Activated CD4-positive, CD25-positive, alpha-beta regulatory T cell (primary cell): ENCODE results near the gene VSIG10.
A peak's percentile ranks its signal among the peaks of the same experiment; 100 is the strongest.
"Not testable (repeated sequence)": the region's sequence is repeated elsewhere in the genome, so short reads cannot be mapped to it uniquely, and the experiment has no call there.

ENCODE experiments used
- DNase-seq, 4 experiments: peaks; one replicate each; lab custom pipeline; 2025; lab: John Stamatoyannopoulos, UW

The VSIG10 gene

DNA sequence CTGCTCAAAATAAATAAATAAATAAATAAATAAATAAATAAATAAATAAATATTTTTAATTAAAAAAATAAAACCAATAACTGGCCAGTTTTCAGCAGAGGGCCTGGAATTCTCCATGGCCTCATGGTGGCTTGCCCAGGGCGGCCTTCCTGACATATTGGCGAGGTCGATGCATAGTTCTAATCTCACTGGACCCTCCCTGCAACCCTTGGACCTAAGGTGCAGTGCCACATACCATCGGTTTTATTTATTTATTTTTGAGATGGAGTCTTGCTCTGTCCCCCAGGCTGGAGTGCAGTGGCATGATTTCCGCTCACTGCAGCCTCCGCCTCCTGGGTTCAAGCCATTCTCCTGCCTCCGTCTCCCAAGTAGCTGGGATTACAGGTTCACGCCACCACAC, 3.9 kb upstream of the VSIG10 start:
- no peak for DNase-seq

- DNase-seq = no peak
Measured at GRCh38 chr12:118107011-118107410, 3.2 kb upstream of the VSIG10 start.

DNA sequence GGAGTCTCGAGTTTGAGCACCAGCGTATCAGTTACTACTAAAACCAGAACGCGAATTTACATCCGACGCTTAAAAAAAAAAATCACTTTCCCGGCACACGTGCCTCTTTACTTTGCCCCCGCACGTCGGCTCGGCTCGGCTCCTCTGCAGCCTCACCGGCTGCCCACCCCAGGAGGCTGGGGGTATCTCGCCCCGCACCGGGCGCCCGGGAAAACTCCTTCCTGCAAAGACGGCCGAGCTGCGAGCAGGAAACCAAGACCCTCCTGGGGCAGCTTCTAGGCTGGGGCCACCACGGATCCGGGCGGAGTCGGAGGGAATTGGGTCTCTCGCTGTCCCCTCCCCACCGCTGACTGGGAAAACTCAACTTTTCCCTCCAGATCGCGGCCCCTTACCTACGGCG, 610 bp downstream of the VSIG10 start:
- DNase-seq = no peak

DNA sequence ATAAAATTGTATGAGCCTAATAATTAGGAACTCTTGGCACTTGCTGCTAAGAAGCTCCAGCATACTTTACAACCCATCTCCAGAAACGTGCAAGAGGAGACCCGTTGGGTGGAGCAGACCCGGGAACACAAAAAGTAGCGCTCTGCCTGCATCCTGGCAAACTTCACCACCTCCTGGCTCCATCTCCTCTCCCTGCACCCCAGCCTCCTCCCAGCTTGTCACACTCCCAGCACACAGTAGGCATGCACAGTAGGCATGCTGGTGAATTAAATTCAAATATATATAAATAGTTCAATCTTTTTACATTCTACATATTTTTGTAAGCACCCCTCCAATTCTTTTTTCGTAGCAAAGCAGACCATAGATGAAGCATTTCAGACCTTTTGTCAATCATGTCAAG, 1.2 kb downstream of the VSIG10 start:
- no peak for DNase-seq

- no peak for DNase-seq
Measured at GRCh38 chr12:118102070-118102469, 1.7 kb downstream of the VSIG10 start.

DNA sequence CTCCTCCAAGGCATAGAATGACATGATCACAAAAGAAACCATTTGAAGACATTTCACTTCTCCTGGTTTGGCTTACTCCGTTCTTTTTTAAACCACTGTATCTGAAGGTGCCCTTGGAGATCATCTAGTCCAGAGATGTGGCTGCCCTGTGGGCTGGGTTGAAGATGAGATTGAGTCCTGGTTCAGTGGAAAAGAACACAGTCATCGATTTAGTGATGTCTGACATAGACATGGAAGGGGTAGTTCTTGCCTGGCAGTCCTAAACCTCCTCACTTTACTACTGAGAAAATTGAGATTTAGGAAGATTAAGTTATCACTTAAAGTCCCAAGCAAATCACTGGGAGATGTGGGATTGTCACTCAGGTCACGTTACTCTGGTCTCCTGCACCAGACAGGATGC, 2.8 kb downstream of the VSIG10 start:
- DNase-seq = no peak

GRCh38 chr12:118098911-118099671, 4.7 kb downstream of the VSIG10 start:
- DNase-seq = no peak

- DNase-seq = no peak
Measured at GRCh38 chr12:118098401-118098800, 5.4 kb downstream of the VSIG10 start.

- DNase-seq = no peak
Measured at GRCh38 chr12:118094039-118094438, 9.8 kb downstream of the VSIG10 start.

DNA sequence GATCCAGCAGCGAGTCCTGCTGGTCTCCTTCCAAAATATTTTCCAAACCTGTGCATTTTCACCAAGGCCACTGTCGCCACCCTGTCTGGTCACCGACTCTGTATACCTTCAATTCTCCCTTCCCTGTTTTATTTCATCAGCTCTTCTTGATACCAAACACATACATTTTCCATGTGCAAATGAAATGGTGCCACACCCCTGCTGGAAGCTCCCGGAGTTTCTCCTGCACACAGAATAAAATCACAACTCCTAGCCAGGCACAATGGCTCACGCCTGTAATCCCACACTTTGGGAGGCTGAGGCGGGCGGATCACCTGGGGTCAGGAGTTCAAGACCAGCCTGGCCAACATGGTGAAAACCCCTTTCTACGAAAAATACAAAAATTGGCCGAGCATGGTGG, 14.0 kb downstream of the VSIG10 start:
- no peak for DNase-seq

- no peak for DNase-seq
Measured at GRCh38 chr12:118082161-118082560, 21.6 kb downstream of the VSIG10 start.

GRCh38 chr12:118081521-118081920, 22.3 kb downstream of the VSIG10 start:
- not testable (repeated sequence) for DNase-seq

- DNase-seq = no peak
Measured at GRCh38 chr12:118073768-118074167, 30.0 kb downstream of the VSIG10 start.

GRCh38 chr12:118070650-118071049, 33.2 kb downstream of the VSIG10 start:
- no peak for DNase-seq

DNA sequence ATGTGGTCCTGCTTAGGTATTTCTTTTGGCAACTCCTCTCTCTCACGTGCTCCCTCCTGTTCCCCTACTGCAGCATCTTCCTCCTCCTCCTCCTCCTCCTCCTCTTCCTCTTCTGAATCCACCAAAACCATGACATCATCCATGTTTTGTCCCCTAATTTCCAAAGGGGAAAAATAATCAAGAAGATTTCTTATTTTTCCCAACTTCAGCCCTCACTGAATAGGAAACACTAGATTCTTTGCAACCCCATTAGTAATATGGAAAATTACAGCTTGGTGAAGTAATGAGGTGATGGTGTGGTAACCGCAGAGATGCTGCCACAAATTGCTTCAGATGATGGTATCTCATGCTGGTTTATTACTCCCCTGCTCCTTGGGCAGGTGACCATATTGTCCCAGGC, 35.4 kb downstream of the VSIG10 start:
- DNase-seq = no peak

GRCh38 chr12:118065380-118065779, 38.4 kb downstream of the VSIG10 start:
- no peak for DNase-seq

GRCh38 chr12:118064608-118065007, 39.2 kb downstream of the VSIG10 start:
- DNase-seq = no peak

- no peak for DNase-seq
Measured at GRCh38 chr12:118063576-118064391, 40.0 kb downstream of the VSIG10 start.

- no peak for DNase-seq
Measured at GRCh38 chr12:118061873-118062843, 41.7 kb downstream of the VSIG10 start.

- peak; percentile 8 to 39 (median 26) for DNase-seq
Measured at GRCh38 chr12:118061011-118061872, 42.6 kb downstream of the VSIG10 start, which contains the start of gene WSB2. Gene WSB2, minus strand, starts transcription at chr12:118061179. Its CDS starts 131 bp downstream, at chr12:118061048.
